GM23338 (cell line): ENCODE results near the gene SUN5.
"Not testable (repeated sequence)": the region's sequence is repeated elsewhere in the genome, so short reads cannot be mapped to it uniquely, and the experiment has no call there.

ENCODE experiments used
- CREB1 ChIP-seq: fragments of 250-450 bp; sonication (Bioruptor Pico); IDR thresholded peaks from 2 replicates; pipeline ENCODE4 v1.5.0; 2020; ENCODE audit warnings: low read depth, mild to moderate bottlenecking, moderate library complexity
- EZH2 ChIP-seq: fragments of 200-600 bp; sonication (generic); IDR thresholded peaks from one replicate; pipeline ENCODE4 v1.8.0; 2017; ENCODE audit warnings: antibody characterized with exemption, mild to moderate bottlenecking, low read depth; ENCODE audit not compliant: unreplicated experiment
- EZH2phosphoT487 ChIP-seq: fragments of 200-600 bp; sonication (generic); IDR thresholded peaks from one replicate; pipeline ENCODE4 v1.8.1; 2018; ENCODE audit warnings: antibody characterized with exemption; ENCODE audit not compliant: unreplicated experiment
- JUNB ChIP-seq: IDR thresholded peaks from one replicate; pipeline ENCODE4 v1.6.1; 2016; ENCODE audit warnings: antibody characterized with exemption; ENCODE audit not compliant: unreplicated experiment
- NANOG ChIP-seq: IDR thresholded peaks from 2 replicates; pipeline ENCODE4 v1.6.1; 2016; ENCODE audit warnings: antibody characterized with exemption, borderline replicate concordance
- POLR2AphosphoS5 ChIP-seq: IDR thresholded peaks from 2 replicates; pipeline ENCODE4 v1.6.1; 2016; ENCODE audit warnings: antibody characterized with exemption, low read depth
- STAT1 ChIP-seq: IDR thresholded peaks from one replicate; pipeline ENCODE4 v1.6.1; 2016; ENCODE audit warnings: antibody characterized with exemption; ENCODE audit not compliant: unreplicated experiment
- ZNF114 ChIP-seq: fragments of 250-450 bp; sonication (Bioruptor Pico); IDR thresholded peaks from 2 replicates; pipeline ENCODE4 v1.5.0; 2020; ENCODE audit warnings: mild to moderate bottlenecking, moderate library complexity
- ZNF331 ChIP-seq: fragments of 250-450 bp; sonication (Bioruptor Pico); IDR thresholded peaks from 2 replicates; pipeline ENCODE4 v1.5.0; 2020; ENCODE audit warnings: low read depth, mild to moderate bottlenecking, moderate library complexity
- TF ChIP-seq, protein P1 (sequence below), 2 experiments: fragments of 200-600 bp in 1 of 2; sonication (generic) in 1 of 2; conservative IDR thresholded peaks; 2 replicates each; pipeline versions ENCODE4 v1.5.1 to v1.6.1; 2016 to 2017; ENCODE audit warnings: antibody characterized with exemption in 2 of 2, low read depth in 2 of 2, mild to moderate bottlenecking in 2 of 2, moderate library complexity in 1 of 2
- TF ChIP-seq, protein P2 (sequence below): IDR thresholded peaks from one replicate; pipeline ENCODE4 v1.6.1; 2018; ENCODE audit warnings: antibody characterized with exemption; ENCODE audit not compliant: unreplicated experiment
- TF ChIP-seq, protein P3 (sequence below): IDR thresholded peaks from 2 replicates; pipeline ENCODE4 v1.6.1; 2016; ENCODE audit warnings: antibody characterized with exemption
- TF ChIP-seq, protein P4 (sequence below): fragments of 250-450 bp; sonication (Bioruptor Pico); IDR thresholded peaks from 2 replicates; pipeline ENCODE4 v1.5.0; 2020; ENCODE audit warnings: mild to moderate bottlenecking, moderate library complexity

DNA sequence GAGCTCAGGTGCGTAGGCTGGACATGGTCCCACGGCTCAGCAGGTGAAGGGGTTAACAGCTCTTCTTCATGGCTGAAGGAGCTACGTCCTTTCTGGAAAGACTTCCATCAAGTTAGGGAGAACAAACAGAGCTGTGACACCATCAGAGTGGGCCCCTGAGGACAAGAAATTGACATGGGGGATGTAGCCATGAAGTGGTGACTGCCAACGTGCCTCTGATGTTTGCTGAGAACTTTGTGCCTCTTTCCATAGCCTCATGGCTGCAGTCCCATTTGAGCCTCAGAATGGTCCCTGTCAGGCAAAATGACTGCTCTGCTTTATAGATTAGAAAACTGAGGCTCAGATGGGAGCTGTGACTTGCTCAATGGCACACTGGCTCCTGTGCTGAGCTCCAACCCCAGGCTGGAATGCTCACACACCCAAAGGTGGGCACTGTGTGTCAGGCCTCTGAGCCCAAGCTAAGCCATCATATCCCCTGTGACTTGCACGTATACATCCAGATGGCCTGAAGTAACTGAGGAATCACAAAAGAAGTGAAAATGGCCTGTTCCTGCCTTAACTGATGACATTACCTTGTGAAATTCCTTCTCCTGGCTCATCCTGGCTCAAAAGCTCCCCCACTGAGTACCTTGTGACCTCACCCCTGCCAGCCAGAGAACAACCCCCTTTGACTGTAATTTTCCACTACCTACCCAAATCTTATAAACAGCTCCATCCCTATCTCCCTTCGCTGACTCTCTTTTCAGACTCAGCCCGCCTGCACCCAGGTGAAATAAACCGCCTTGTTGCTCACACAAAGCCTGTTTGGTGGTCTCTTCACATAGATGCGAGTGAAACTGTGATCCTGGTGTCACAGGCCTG, 29.8 kb downstream of the SUN5 start:
- TF ChIP-seq, protein P1, sequence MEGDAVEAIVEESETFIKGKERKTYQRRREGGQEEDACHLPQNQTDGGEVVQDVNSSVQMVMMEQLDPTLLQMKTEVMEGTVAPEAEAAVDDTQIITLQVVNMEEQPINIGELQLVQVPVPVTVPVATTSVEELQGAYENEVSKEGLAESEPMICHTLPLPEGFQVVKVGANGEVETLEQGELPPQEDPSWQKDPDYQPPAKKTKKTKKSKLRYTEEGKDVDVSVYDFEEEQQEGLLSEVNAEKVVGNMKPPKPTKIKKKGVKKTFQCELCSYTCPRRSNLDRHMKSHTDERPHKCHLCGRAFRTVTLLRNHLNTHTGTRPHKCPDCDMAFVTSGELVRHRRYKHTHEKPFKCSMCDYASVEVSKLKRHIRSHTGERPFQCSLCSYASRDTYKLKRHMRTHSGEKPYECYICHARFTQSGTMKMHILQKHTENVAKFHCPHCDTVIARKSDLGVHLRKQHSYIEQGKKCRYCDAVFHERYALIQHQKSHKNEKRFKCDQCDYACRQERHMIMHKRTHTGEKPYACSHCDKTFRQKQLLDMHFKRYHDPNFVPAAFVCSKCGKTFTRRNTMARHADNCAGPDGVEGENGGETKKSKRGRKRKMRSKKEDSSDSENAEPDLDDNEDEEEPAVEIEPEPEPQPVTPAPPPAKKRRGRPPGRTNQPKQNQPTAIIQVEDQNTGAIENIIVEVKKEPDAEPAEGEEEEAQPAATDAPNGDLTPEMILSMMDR (conservative IDR thresholded peaks at IDR 0.05; ENCODE audit: low read depth in 2 of 2): not testable (repeated sequence)
- not testable (repeated sequence) for TF ChIP-seq POLR2AphosphoS5; EZH2phosphoT487; EZH2; CREB1; ZNF331 (CRISPR knock-in tag); JUNB; ZNF114 (CRISPR knock-in tag); NANOG; STAT1
- TF ChIP-seq, protein P2, sequence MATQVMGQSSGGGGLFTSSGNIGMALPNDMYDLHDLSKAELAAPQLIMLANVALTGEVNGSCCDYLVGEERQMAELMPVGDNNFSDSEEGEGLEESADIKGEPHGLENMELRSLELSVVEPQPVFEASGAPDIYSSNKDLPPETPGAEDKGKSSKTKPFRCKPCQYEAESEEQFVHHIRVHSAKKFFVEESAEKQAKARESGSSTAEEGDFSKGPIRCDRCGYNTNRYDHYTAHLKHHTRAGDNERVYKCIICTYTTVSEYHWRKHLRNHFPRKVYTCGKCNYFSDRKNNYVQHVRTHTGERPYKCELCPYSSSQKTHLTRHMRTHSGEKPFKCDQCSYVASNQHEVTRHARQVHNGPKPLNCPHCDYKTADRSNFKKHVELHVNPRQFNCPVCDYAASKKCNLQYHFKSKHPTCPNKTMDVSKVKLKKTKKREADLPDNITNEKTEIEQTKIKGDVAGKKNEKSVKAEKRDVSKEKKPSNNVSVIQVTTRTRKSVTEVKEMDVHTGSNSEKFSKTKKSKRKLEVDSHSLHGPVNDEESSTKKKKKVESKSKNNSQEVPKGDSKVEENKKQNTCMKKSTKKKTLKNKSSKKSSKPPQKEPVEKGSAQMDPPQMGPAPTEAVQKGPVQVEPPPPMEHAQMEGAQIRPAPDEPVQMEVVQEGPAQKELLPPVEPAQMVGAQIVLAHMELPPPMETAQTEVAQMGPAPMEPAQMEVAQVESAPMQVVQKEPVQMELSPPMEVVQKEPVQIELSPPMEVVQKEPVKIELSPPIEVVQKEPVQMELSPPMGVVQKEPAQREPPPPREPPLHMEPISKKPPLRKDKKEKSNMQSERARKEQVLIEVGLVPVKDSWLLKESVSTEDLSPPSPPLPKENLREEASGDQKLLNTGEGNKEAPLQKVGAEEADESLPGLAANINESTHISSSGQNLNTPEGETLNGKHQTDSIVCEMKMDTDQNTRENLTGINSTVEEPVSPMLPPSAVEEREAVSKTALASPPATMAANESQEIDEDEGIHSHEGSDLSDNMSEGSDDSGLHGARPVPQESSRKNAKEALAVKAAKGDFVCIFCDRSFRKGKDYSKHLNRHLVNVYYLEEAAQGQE: not testable (repeated sequence)
- TF ChIP-seq, protein P3, sequence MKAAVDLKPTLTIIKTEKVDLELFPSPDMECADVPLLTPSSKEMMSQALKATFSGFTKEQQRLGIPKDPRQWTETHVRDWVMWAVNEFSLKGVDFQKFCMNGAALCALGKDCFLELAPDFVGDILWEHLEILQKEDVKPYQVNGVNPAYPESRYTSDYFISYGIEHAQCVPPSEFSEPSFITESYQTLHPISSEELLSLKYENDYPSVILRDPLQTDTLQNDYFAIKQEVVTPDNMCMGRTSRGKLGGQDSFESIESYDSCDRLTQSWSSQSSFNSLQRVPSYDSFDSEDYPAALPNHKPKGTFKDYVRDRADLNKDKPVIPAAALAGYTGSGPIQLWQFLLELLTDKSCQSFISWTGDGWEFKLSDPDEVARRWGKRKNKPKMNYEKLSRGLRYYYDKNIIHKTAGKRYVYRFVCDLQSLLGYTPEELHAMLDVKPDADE: not testable (repeated sequence)
- TF ChIP-seq, protein P4, sequence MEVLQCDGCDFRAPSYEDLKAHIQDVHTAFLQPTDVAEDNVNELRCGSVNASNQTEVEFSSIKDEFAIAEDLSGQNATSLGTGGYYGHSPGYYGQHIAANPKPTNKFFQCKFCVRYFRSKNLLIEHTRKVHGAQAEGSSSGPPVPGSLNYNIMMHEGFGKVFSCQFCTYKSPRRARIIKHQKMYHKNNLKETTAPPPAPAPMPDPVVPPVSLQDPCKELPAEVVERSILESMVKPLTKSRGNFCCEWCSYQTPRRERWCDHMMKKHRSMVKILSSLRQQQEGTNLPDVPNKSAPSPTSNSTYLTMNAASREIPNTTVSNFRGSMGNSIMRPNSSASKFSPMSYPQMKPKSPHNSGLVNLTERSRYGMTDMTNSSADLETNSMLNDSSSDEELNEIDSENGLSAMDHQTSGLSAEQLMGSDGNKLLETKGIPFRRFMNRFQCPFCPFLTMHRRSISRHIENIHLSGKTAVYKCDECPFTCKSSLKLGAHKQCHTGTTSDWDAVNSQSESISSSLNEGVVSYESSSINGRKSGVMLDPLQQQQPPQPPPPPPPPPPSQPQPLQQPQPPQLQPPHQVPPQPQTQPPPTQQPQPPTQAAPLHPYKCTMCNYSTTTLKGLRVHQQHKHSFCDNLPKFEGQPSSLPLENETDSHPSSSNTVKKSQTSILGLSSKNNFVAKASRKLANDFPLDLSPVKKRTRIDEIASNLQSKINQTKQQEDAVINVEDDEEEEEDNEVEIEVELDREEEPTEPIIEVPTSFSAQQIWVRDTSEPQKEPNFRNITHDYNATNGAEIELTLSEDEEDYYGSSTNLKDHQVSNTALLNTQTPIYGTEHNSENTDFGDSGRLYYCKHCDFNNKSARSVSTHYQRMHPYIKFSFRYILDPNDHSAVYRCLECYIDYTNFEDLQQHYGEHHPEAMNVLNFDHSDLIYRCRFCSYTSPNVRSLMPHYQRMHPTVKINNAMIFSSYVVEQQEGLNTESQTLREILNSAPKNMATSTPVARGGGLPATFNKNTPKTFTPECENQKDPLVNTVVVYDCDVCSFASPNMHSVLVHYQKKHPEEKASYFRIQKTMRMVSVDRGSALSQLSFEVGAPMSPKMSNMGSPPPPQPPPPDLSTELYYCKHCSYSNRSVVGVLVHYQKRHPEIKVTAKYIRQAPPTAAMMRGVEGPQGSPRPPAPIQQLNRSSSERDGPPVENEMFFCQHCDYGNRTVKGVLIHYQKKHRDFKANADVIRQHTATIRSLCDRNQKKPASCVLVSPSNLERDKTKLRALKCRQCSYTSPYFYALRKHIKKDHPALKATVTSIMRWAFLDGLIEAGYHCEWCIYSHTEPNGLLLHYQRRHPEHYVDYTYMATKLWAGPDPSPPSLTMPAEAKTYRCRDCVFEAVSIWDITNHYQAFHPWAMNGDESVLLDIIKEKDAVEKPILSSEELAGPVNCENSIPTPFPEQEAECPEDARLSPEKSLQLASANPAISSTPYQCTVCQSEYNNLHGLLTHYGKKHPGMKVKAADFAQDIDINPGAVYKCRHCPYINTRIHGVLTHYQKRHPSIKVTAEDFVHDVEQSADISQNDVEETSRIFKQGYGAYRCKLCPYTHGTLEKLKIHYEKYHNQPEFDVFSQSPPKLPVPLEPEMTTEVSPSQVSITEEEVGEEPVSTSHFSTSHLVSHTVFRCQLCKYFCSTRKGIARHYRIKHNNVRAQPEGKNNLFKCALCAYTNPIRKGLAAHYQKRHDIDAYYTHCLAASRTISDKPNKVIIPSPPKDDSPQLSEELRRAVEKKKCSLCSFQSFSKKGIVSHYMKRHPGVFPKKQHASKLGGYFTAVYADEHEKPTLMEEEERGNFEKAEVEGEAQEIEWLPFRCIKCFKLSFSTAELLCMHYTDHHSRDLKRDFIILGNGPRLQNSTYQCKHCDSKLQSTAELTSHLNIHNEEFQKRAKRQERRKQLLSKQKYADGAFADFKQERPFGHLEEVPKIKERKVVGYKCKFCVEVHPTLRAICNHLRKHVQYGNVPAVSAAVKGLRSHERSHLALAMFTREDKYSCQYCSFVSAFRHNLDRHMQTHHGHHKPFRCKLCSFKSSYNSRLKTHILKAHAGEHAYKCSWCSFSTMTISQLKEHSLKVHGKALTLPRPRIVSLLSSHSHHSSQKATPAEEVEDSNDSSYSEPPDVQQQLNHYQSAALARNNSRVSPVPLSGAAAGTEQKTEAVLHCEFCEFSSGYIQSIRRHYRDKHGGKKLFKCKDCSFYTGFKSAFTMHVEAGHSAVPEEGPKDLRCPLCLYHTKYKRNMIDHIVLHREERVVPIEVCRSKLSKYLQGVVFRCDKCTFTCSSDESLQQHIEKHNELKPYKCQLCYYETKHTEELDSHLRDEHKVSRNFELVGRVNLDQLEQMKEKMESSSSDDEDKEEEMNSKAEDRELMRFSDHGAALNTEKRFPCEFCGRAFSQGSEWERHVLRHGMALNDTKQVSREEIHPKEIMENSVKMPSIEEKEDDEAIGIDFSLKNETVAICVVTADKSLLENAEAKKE (CRISPR knock-in tag): not testable (repeated sequence)
